ENCODE measurements around the gene TRPV2. TPM values are rescaled to one million over a fixed set of nuclear protein-coding genes. Genes with fewer than 3 reads are reported as not detected.

The TRPV2 gene
- total RNA-seq, 3 donors from 2014 or later = 4.8 to 15.2 (median 13.3) TPM

DNA sequence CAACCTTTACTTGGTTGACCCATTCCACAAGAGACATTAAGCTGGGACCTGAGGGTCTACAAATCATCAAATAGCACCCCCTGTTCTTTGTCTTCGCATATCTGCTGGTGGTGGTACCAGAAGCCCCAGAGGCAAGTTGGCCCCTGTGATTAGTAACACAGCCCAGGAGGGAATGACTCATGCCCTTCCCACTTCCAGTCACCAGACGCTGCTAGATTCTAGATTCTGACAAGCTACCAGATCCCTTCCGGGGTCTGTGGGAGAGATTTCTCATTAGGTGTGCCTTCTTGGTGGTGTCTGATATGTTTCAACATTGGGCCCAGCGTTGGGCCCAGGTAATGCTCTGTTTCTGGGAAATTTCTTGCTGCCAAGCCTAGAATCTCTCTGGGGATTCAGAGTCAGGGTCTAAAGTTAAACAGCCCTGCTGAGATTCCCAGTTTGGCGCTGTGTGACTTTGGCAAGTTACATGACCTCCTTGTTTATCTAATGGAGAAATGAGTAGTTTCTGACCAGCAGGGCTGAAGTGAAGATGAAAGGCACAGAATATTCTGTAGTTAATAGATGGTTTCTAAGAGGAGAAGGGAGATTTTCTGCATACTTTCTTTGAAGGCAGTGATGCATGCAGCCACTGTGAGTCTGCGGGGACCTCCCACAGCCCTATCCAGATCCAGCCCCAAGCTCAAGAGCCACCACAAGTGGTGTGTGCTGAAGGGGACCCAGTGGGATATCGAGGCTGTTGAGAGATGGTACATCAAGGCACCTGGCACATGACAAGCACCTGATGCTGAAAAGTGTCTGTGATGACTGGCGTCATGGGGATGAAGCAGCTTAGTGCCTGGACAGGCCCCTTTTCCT, 3.9 kb downstream of the TRPV2 start:
- intact Hi-C loops (cut with DNase I, micrococcal nuclease) = no loop called here
- DNase-seq (no peak), ATAC-seq (peak; percentile 22)
- Histone ChIP-seq H3K4me3 (no peak overlapping the region), H3K9me3 (no peaks in the 10 kb centered on the region), H3K4me1 (ENCODE audit: low read depth) (peaks cover 14% of the 10 kb centered on the region), H3K36me3 (ENCODE audit: low read depth) (no peaks in the 10 kb centered on the region)
- no peak for TF ChIP-seq CTCF (IDR thresholded peaks at IDR 0.05)

DNA sequence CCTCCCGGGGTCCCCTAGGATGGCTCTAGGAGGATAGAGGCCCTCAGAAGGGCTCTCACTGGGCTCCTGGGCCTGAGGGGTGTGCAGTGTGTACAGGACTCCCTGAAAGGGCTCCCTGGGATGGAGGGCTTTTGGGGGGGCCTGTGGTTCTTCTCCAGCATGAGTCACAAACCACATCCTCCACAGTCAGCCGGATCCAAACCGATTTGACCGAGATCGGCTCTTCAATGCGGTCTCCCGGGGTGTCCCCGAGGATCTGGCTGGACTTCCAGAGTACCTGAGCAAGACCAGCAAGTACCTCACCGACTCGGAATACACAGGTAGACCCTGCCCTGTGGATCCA, 4.5 kb downstream of the TRPV2 start:
- H3K9me3 ChIP-seq = no peaks in the 10 kb centered on the region
- H3K4me1 ChIP-seq (ENCODE audit: low read depth) = peaks cover 14% of the 10 kb centered on the region
- no peak overlapping the region for H3K4me3 ChIP-seq
- DNase-seq (peak in 1 of 3 donors; percentile 20), ATAC-seq (no peak)
- H3K36me3 ChIP-seq (ENCODE audit: low read depth) = no peaks in the 10 kb centered on the region
- intact Hi-C loops (cut with DNase I, micrococcal nuclease) = no loop called here
- no peak for TF ChIP-seq CTCF (IDR thresholded peaks at IDR 0.05)

DNA sequence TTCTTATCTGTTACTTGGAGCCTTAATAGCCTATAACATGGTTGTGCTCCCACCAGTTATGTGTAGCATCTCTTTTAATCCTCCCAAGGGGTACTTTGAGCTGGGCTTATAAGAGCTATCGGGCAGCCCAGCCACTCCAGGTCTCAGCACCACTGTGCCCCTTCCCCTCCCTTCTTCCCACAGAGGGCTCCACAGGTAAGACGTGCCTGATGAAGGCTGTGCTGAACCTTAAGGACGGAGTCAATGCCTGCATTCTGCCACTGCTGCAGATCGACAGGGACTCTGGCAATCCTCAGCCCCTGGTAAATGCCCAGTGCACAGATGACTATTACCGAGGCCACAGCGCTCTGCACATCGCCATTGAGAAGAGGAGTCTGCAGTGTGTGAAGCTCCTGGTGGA, 7.0 kb downstream of the TRPV2 start:
- no peak for DNase-seq
- ATAC-seq = no peak
- Histone ChIP-seq H3K9me3 (no peaks in the 10 kb centered on the region), H3K36me3 (ENCODE audit: low read depth) (no peaks in the 10 kb centered on the region), H3K4me3 (no peak overlapping the region), H3K4me1 (ENCODE audit: low read depth) (peaks cover 7% of the 10 kb centered on the region)
- intact Hi-C loops (cut with DNase I, micrococcal nuclease) = no loop called here
- no peak for TF ChIP-seq CTCF (IDR thresholded peaks at IDR 0.05)

- DNase-seq = peak in 1 of 3 donors; percentile 33
- TF ChIP-seq CTCF (IDR thresholded peaks at IDR 0.05) = no peak
- Histone ChIP-seq H3K9me3 (no peaks in the 10 kb centered on the region), H3K36me3 (ENCODE audit: low read depth) (no peaks in the 10 kb centered on the region), H3K4me1 (ENCODE audit: low read depth) (peaks cover 4% of the 10 kb centered on the region), H3K4me3 (no peak overlapping the region)
- ATAC-seq = no peak
- intact Hi-C loops (cut with DNase I, micrococcal nuclease) = no loop called here
These were observed 8.0 kb downstream of the TRPV2 start for GRCh38 chr17:16423226-16423872.

DNA sequence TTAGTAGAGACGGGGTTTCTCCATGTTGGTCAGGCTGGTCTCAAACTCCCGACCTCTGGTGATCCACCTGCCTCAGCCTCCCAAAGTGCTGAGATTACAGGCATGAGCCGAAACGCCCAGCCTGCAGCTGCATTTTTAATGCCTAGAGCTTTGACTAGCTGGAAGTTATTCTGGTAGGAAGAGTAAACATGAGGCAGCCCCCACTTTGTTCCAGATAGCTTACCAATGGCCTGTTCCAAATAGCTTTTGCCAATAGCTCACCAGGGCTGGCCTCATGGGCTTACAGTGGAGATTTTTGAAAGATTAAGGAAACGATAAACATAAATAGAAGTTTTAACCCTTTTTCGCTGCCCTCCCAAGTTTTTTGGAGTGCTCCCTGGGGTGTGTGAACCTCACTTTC, 9.8 kb downstream of the TRPV2 start:
- TF ChIP-seq CTCF (IDR thresholded peaks at IDR 0.05) = no peak
- DNase-seq = no peak
- no peak for ATAC-seq
- Histone ChIP-seq H3K36me3 (ENCODE audit: low read depth) (no peaks in the 10 kb centered on the region), H3K4me3 (no peak overlapping the region), H3K4me1 (ENCODE audit: low read depth) (no peaks in the 10 kb centered on the region), H3K9me3 (no peaks in the 10 kb centered on the region)
- intact Hi-C loops (cut with DNase I, micrococcal nuclease) = no loop called here

Data from mucosa of descending colon (tissue), 3 donors.